Subcutaneous abdominal adipose tissue (tissue), 5 donors: Measurements from ENCODE around the gene PDZD8.

Experiments
- H3K27ac ChIP-seq: one replicate; pipeline ENCODE4 v1.7.0; 2013; ENCODE audit warnings: low read depth, mild to moderate bottlenecking, inconsistent platforms, low read length, moderate library complexity
- H3K27me3 ChIP-seq, 5 donors: one replicate each; pipeline ENCODE4 v1.7.0; 2013; ENCODE audit warnings: low read length in 5 of 5, inconsistent platforms in 1 of 5; ENCODE audit not compliant: control insufficient read depth in 5 of 5, insufficient read depth in 4 of 5
- H3K36me3 ChIP-seq, 5 donors: one replicate each; pipeline ENCODE4 v1.7.0; 2013; ENCODE audit warnings: low read length in 5 of 5; ENCODE audit not compliant: control insufficient read depth in 5 of 5, insufficient read depth in 5 of 5
- H3K4me1 ChIP-seq, 5 donors: one replicate each; pipeline ENCODE4 v1.7.0; 2013; ENCODE audit warnings: low read length in 5 of 5, mild to moderate bottlenecking in 3 of 5, moderate library complexity in 1 of 5; ENCODE audit not compliant: control insufficient read depth in 5 of 5, insufficient read depth in 5 of 5
- H3K4me3 ChIP-seq, 5 donors: one replicate each; pipeline ENCODE4 v1.7.0; 2013; ENCODE audit warnings: low read length in 5 of 5, low read depth in 1 of 5
- H3K9ac ChIP-seq, 5 donors: one replicate each; pipeline ENCODE4 v1.7.0; 2013; ENCODE audit warnings: low read length in 5 of 5, mild to moderate bottlenecking in 4 of 5, moderate library complexity in 3 of 5
- H3K9me3 ChIP-seq, 5 donors: one replicate each; pipeline ENCODE4 v1.7.0; 2013; ENCODE audit warnings: low read length in 5 of 5; ENCODE audit not compliant: control insufficient read depth in 5 of 5
- donor health status: healthy.
- donor health status: healthy.
- donor health status: healthy.
- donor health status: healthy.
- donor health status: healthy.

The PDZD8 gene

GRCh38 chr10:117274509-117274908, 100.7 kb downstream of the PDZD8 start:
- no peaks in the 10 kb centered on the region for H3K27me3 ChIP-seq

GRCh38 chr10:117273980-117274379, 101.3 kb downstream of the PDZD8 start:
- H3K36me3 ChIP-seq: no peaks in the 10 kb centered on the region
- no peaks in the 10 kb centered on the region for H3K27me3 ChIP-seq
- H3K4me3 ChIP-seq: no peak overlapping the region
- H3K9me3 ChIP-seq: no peaks in the 10 kb centered on the region
- no peak overlapping the region for H3K27ac ChIP-seq
- no peak overlapping the region for H3K9ac ChIP-seq
- no peaks in the 10 kb centered on the region for H3K4me1 ChIP-seq

More at GRCh38 chr10:117274509-117274908, 100.7 kb downstream of the PDZD8 start:
- no peaks in the 10 kb centered on the region for H3K4me1 ChIP-seq
- H3K9ac ChIP-seq: no peak overlapping the region
- H3K4me3 ChIP-seq: no peak overlapping the region
- H3K36me3 ChIP-seq: no peaks in the 10 kb centered on the region
- H3K27ac ChIP-seq: no peak overlapping the region
- no peaks in the 10 kb centered on the region for H3K9me3 ChIP-seq

- H3K4me1 ChIP-seq: no peaks in the 10 kb centered on the region
- H3K9ac ChIP-seq: no peak overlapping the region
- H3K4me3 ChIP-seq: no peak overlapping the region
- H3K27ac ChIP-seq: no peak overlapping the region
- no peaks in the 10 kb centered on the region for H3K9me3 ChIP-seq
- no peaks in the 10 kb centered on the region for H3K27me3 ChIP-seq
- no peaks in the 10 kb centered on the region for H3K36me3 ChIP-seq
Observed at GRCh38 chr10:117272195-117273076, 102.8 kb downstream of the PDZD8 start.

GRCh38 chr10:117271427-117271826, 103.8 kb downstream of the PDZD8 start:
- H3K27me3 ChIP-seq: no peaks in the 10 kb centered on the region
- no peaks in the 10 kb centered on the region for H3K36me3 ChIP-seq
- no peak overlapping the region for H3K27ac ChIP-seq
- no peaks in the 10 kb centered on the region for H3K4me1 ChIP-seq
- H3K4me3 ChIP-seq: no peak overlapping the region
- no peaks in the 10 kb centered on the region for H3K9me3 ChIP-seq
- H3K9ac ChIP-seq: no peak overlapping the region

- Histone ChIP-seq H3K27me3 (peaks cover 0 to under 1% (median 0%) of the 10 kb centered on the region in 5 donors), H3K4me1 (no peaks in the 10 kb centered on the region), H3K27ac (no peak overlapping the region), H3K36me3 (no peaks in the 10 kb centered on the region), H3K9me3 (no peaks in the 10 kb centered on the region), H3K4me3 (no peak overlapping the region), H3K9ac (no peak overlapping the region)
Observed at GRCh38 chr10:117268907-117269306, 106.3 kb downstream of the PDZD8 start.

- no peaks in the 10 kb centered on the region for H3K36me3 ChIP-seq
- no peak overlapping the region for H3K27ac ChIP-seq
- no peaks in the 10 kb centered on the region for H3K4me1 ChIP-seq
- no peak overlapping the region for H3K4me3 ChIP-seq
- no peak overlapping the region for H3K9ac ChIP-seq
- peaks cover 0 to 4% (median 0%) of the 10 kb centered on the region in 5 donors for H3K27me3 ChIP-seq
- H3K9me3 ChIP-seq: no peaks in the 10 kb centered on the region
Observed at GRCh38 chr10:117268258-117268657, 107.0 kb downstream of the PDZD8 start.

GRCh38 chr10:117266812-117267211, 108.4 kb downstream of the PDZD8 start:
- Histone ChIP-seq H3K9ac (no peak overlapping the region), H3K27me3 (peaks cover 0 to 11% (median 4%) of the 10 kb centered on the region in 5 donors), H3K9me3 (no peaks in the 10 kb centered on the region), H3K27ac (no peak overlapping the region), H3K4me1 (no peaks in the 10 kb centered on the region), H3K36me3 (no peaks in the 10 kb centered on the region), H3K4me3 (no peak overlapping the region)

GRCh38 chr10:117266400-117266799, 108.8 kb downstream of the PDZD8 start:
- H3K27me3 ChIP-seq: peaks cover 0 to 13% (median 4%) of the 10 kb centered on the region in 5 donors
- no peak overlapping the region for H3K27ac ChIP-seq
- H3K4me1 ChIP-seq: no peaks in the 10 kb centered on the region
- H3K36me3 ChIP-seq: no peaks in the 10 kb centered on the region
- no peak overlapping the region for H3K4me3 ChIP-seq
- no peaks in the 10 kb centered on the region for H3K9me3 ChIP-seq
- H3K9ac ChIP-seq: no peak overlapping the region

- H3K4me1 ChIP-seq: no peaks in the 10 kb centered on the region
- H3K27ac ChIP-seq: no peak overlapping the region
- no peak overlapping the region for H3K9ac ChIP-seq
Observed at GRCh38 chr10:117264782-117265181, 110.5 kb downstream of the PDZD8 start.

GRCh38 chr10:117262903-117263293, 112.3 kb downstream of the PDZD8 start:
- H3K9me3 ChIP-seq: no peaks in the 10 kb centered on the region
- H3K4me1 ChIP-seq: no peaks in the 10 kb centered on the region
- H3K27ac ChIP-seq: no peak overlapping the region
- peaks cover 0 to 17% (median 13%) of the 10 kb centered on the region in 5 donors for H3K27me3 ChIP-seq
- H3K9ac ChIP-seq: no peak overlapping the region
- H3K4me3 ChIP-seq: no peak overlapping the region
- H3K36me3 ChIP-seq: no peaks in the 10 kb centered on the region

More at GRCh38 chr10:117264782-117265181, 110.5 kb downstream of the PDZD8 start:
- no peaks in the 10 kb centered on the region for H3K9me3 ChIP-seq
- peaks cover 0 to 13% (median 11%) of the 10 kb centered on the region in 5 donors for H3K27me3 ChIP-seq
- no peaks in the 10 kb centered on the region for H3K36me3 ChIP-seq
- no peak overlapping the region for H3K4me3 ChIP-seq
